Neural progenitor cell (in vitro differentiated cells): ENCODE data around the gene MGP.

ENCODE experiments used
- CTCF ChIP-seq: fragments of 200-600 bp; sonication (generic); IDR thresholded peaks from 2 replicates; pipeline ENCODE4 v1.5.1; 2017; ENCODE audit warnings: antibody characterized with exemption, mild to moderate bottlenecking
- EZH2 ChIP-seq: fragments of 200-600 bp; sonication (generic); IDR thresholded peaks from 2 replicates; pipeline ENCODE4 v1.6.1; 2017; ENCODE audit warnings: antibody characterized with exemption, mild to moderate bottlenecking, moderate library complexity
- EZH2phosphoT487 ChIP-seq: fragments of 200-600 bp; sonication (generic); IDR thresholded peaks from 2 replicates; pipeline ENCODE4 v1.6.1; 2017; ENCODE audit warnings: antibody characterized with exemption

GRCh38 chr12:14879222-14879933 lies 6.3 kb downstream of the MGP start:
- no peak for TF ChIP-seq CTCF
- no peak for TF ChIP-seq EZH2
- no peak for TF ChIP-seq EZH2phosphoT487
